GM21825 (cell line): ENCODE results near the gene SBSN.
A peak's percentile ranks its signal among the peaks of the same experiment; 100 is the strongest.

Experiments used
- ATAC-seq: cut with Tn5 transposase; IDR thresholded peaks from one replicate; pipeline ENCODE4 v1.9.1; 2021; ENCODE audit warnings: mild to moderate bottlenecking, moderate library complexity; ENCODE audit not compliant: unreplicated experiment

Gene SBSN

GRCh38 chr19:35509018-35509652, 19.0 kb downstream of the SBSN start:
- ATAC-seq = no peak

- ATAC-seq = no peak
Observed at GRCh38 chr19:35508129-35508528, 20.0 kb downstream of the SBSN start.

GRCh38 chr19:35507561-35507960, 20.6 kb downstream of the SBSN start:
- no peak for ATAC-seq

GRCh38 chr19:35506011-35506410, 22.1 kb downstream of the SBSN start:
- no peak for ATAC-seq

- ATAC-seq = no peak
Observed at GRCh38 chr19:35502751-35503150, 25.4 kb downstream of the SBSN start.

- no peak for ATAC-seq
Observed at GRCh38 chr19:35501684-35502083, 26.4 kb downstream of the SBSN start.

GRCh38 chr19:35500611-35501010, 27.5 kb downstream of the SBSN start:
- no peak for ATAC-seq

- ATAC-seq = no peak
Observed at GRCh38 chr19:35498984-35499527, 29.1 kb downstream of the SBSN start.

GRCh38 chr19:35498220-35498619, 29.9 kb downstream of the SBSN start:
- no peak for ATAC-seq

GRCh38 chr19:35497406-35497805, 30.7 kb downstream of the SBSN start:
- ATAC-seq = no peak

- no peak for ATAC-seq
Observed at GRCh38 chr19:35495107-35496064, 32.7 kb downstream of the SBSN start.

GRCh38 chr19:35493971-35494370, 34.1 kb downstream of the SBSN start:
- ATAC-seq = no peak

GRCh38 chr19:35491836-35492360, 36.2 kb downstream of the SBSN start:
- ATAC-seq = no peak

- no peak for ATAC-seq
Observed at GRCh38 chr19:35490364-35490763, 37.7 kb downstream of the SBSN start, which contains the start of gene KRTDAP. KRTDAP (minus strand) TSS chr19:35490464; CDS start chr19:35490442, 22 bp downstream.

GRCh38 chr19:35488677-35489076, 39.4 kb downstream of the SBSN start:
- ATAC-seq = no peak

- no peak for ATAC-seq
Observed at GRCh38 chr19:35487656-35488182, 40.4 kb downstream of the SBSN start.

- ATAC-seq = no peak
Observed at GRCh38 chr19:35486268-35486708, 41.8 kb downstream of the SBSN start.

- ATAC-seq = peak; percentile 74
Observed at GRCh38 chr19:35484252-35485036, 43.7 kb downstream of the SBSN start.

GRCh38 chr19:35483089-35483488, 45.0 kb downstream of the SBSN start:
- no peak for ATAC-seq
